HG03159 (cell line): ENCODE measurements around the gene FOSL2.

Experiments used
- ATAC-seq: cut with Tn5 transposase; IDR thresholded peaks from one replicate; pipeline ENCODE4 v1.9.1; 2021; ENCODE audit warnings: mild to moderate bottlenecking, moderate library complexity; ENCODE audit not compliant: unreplicated experiment

Gene FOSL2

GRCh38 chr2:28429636-28430376, 37.1 kb downstream of the FOSL2 start:
- ATAC-seq, result no peak

- no peak for ATAC-seq
Measured at GRCh38 chr2:28430377-28430765, 37.7 kb downstream of the FOSL2 start.

GRCh38 chr2:28430788-28431418, 38.2 kb downstream of the FOSL2 start:
- ATAC-seq, result no peak

GRCh38 chr2:28431741-28432140, 39.1 kb downstream of the FOSL2 start:
- no peak for ATAC-seq

GRCh38 chr2:28432362-28432761, 39.7 kb downstream of the FOSL2 start:
- ATAC-seq, result no peak

GRCh38 chr2:28433215-28433614, 40.6 kb downstream of the FOSL2 start:
- ATAC-seq, result no peak

- no peak for ATAC-seq
Measured at GRCh38 chr2:28433935-28434599, 41.4 kb downstream of the FOSL2 start.

- ATAC-seq, result no peak
Measured at GRCh38 chr2:28434600-28434989, 41.9 kb downstream of the FOSL2 start.

- no peak for ATAC-seq
Measured at GRCh38 chr2:28435241-28435640, 42.6 kb downstream of the FOSL2 start.

GRCh38 chr2:28435814-28436351, 43.2 kb downstream of the FOSL2 start:
- ATAC-seq, result no peak

GRCh38 chr2:28436525-28437051, 43.9 kb downstream of the FOSL2 start:
- ATAC-seq, result no peak

GRCh38 chr2:28437149-28437835, 44.6 kb downstream of the FOSL2 start:
- no peak for ATAC-seq

GRCh38 chr2:28437918-28438317, 45.3 kb downstream of the FOSL2 start:
- ATAC-seq, result no peak

- ATAC-seq, result no peak
Measured at GRCh38 chr2:28438532-28439063, 45.9 kb downstream of the FOSL2 start.

- ATAC-seq, result no peak
Measured at GRCh38 chr2:28439127-28439526, 46.5 kb downstream of the FOSL2 start.

- no peak for ATAC-seq
Measured at GRCh38 chr2:28439763-28440162, 47.1 kb downstream of the FOSL2 start.

GRCh38 chr2:28442328-28442727, 49.7 kb downstream of the FOSL2 start:
- no peak for ATAC-seq

GRCh38 chr2:28444956-28445355, 52.3 kb downstream of the FOSL2 start:
- no peak for ATAC-seq

GRCh38 chr2:28445448-28446258, 53.0 kb downstream of the FOSL2 start:
- ATAC-seq, result no peak

- no peak for ATAC-seq
Measured at GRCh38 chr2:28446531-28446930, 53.9 kb downstream of the FOSL2 start.
